Mesangial cell (primary cell): ENCODE measurements around the gene MAS1L. TPM values are rescaled to one million over a fixed set of nuclear protein-coding genes. Genes with fewer than 3 reads are reported as not detected.

Experiments used
- total RNA-seq: library from RNA; depleted of rRNA; stranded (reverse); fragments of >200 nt; gene quantifications from 2 replicates; pipeline ENCODE4 v1.2.3, GENCODE V29; 2015

MAS1L gene
- not detected in 2 replicates for total RNA-seq

GRCh38 chr6:29487660-29488059, at the start of gene MAS1L:
Gene MAS1L (minus strand): TSS chr6:29487956. CDS start chr6:29487902, 54 bp downstream.

DNA sequence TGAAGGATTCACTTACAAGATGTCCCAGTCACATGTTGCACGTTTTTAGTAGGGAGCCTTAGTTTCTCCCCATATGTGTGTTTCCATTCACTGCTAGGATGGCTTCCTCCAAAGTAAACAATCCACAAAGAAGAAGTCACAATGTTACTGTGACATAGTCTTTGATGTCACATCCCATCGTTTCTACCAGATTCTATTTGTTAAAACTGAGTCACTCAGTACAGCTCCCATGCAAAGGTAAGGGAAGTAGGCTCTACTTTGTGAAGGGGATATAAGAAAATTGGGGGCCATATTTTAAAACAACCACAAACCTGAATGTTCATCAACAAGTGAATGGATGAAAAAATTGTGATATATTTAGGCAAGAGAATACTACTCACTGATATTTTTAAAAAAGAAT, 30.8 kb downstream of the MAS1L start, which contains the start of the genes OR11A1 and OR2H1:
Gene OR11A1 (minus strand): TSS at position 101 of the 400 bp plus-strand sequence. CDS start 29,430 bp downstream, outside the sequence.
Gene OR2H1 (plus strand): TSS at position 185 of the 400 bp plus-strand sequence. CDS start 4,615 bp downstream, outside the sequence.

DNA sequence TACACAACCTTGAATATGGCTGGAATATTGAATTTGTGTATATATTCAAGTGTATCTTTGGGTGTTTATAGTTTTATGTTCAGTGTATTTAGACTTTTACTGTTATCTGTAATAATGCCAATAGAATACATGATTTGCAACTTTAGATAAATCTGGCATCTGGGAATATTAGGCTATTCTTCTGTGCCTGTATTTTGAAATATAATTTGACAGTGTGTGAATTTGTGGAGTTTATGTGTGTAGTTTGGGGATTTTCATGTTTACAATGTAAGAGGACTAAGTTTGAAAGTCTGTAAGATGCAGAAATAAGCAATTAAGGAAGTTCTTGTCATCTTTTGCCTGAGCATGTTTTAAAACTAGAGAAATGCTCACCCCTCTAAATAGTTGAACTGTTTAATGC, 48.8 kb downstream of the MAS1L start, which contains the start of gene OR10C1:
Gene OR10C1 (plus strand): TSS at position 301 of the 400 bp plus-strand sequence. CDS start 710 bp downstream, outside the sequence.

Other genes starting within 250 kb of the MAS1L start
- not detected in 2 replicates for gene OR14J1, start 186.3 kb downstream of the MAS1L start, total RNA-seq
- not detected in 2 replicates for gene OR5V1, start 119.1 kb downstream of the MAS1L start, total RNA-seq
- not detected in 2 replicates for gene OR12D3, start 112.7 kb downstream of the MAS1L start, total RNA-seq
- not detected in 2 replicates for gene OR12D2, start 92.3 kb downstream of the MAS1L start, total RNA-seq
- not detected in 2 replicates for gene OR12D1, start 73.0 kb downstream of the MAS1L start, total RNA-seq
- not detected in 2 replicates for gene OR10C1, start 48.6 kb downstream of the MAS1L start, total RNA-seq
- gene OR11A1, start 30.9 kb downstream of the MAS1L start, total RNA-seq: not detected in 2 replicates
- gene OR2H1, start 30.8 kb downstream of the MAS1L start, total RNA-seq: not detected in 2 replicates
- gene UBD, start 71.8 kb upstream of the MAS1L start, total RNA-seq: not detected in 2 replicates
- gene OR2H2, start 97.2 kb upstream of the MAS1L start, total RNA-seq: not detected in 2 replicates
- 3.3 and 9.5 TPM in 2 replicates for gene GABBR1, start 145.2 kb upstream of the MAS1L start, total RNA-seq
- gene MOG, start 169.1 kb upstream of the MAS1L start, total RNA-seq: not detected in 2 replicates
- not detected in 2 replicates for gene ZFP57, start 193.2 kb upstream of the MAS1L start, total RNA-seq
- gene HLA-F, start 235.5 kb upstream of the MAS1L start, total RNA-seq: 0.89 TPM in 1 of 2 replicates, not detected in the other